HG03565 (cell line): ENCODE results near the gene BSPRY.
"Not testable (repeated sequence)": the region's sequence is repeated elsewhere in the genome, so short reads cannot be mapped to it uniquely, and the experiment has no call there.

Experiments used
- ATAC-seq: cut with Tn5 transposase; IDR thresholded peaks from one replicate; pipeline ENCODE4 v1.9.1; 2021; ENCODE audit warnings: mild to moderate bottlenecking, moderate library complexity; ENCODE audit not compliant: unreplicated experiment

Gene BSPRY

GRCh38 chr9:113340011-113340699 lies 9.2 kb upstream of the BSPRY start, which contains the start of gene WDR31:
WDR31 (minus strand) TSS chr9:113340275; CDS start chr9:113332022, 8,253 bp downstream.
- peak; percentile 87 for ATAC-seq

- ATAC-seq: no peak
These were observed 7.5 kb upstream of the BSPRY start for GRCh38 chr9:113341712-113342410.

GRCh38 chr9:113343732-113344231 lies 5.6 kb upstream of the BSPRY start:
- ATAC-seq: no peak

- no peak for ATAC-seq
These were observed 4.2 kb upstream of the BSPRY start for GRCh38 chr9:113345190-113345589.

GRCh38 chr9:113345671-113346070 lies 3.7 kb upstream of the BSPRY start:
- ATAC-seq: no peak

GRCh38 chr9:113348437-113348836 lies 904 bp upstream of the BSPRY start:
- no peak for ATAC-seq

- no peak for ATAC-seq
These were observed 286 bp upstream of the BSPRY start for GRCh38 chr9:113349066-113349444.

GRCh38 chr9:113350107-113350661 lies 843 bp downstream of the BSPRY start:
- no peak for ATAC-seq

GRCh38 chr9:113350937-113351336 lies 1.6 kb downstream of the BSPRY start:
- peak; percentile 47 for ATAC-seq

- no peak for ATAC-seq
These were observed 2.7 kb downstream of the BSPRY start for GRCh38 chr9:113352006-113352405.

GRCh38 chr9:113352411-113352810 lies 3.1 kb downstream of the BSPRY start:
- no peak for ATAC-seq

- no peak for ATAC-seq
These were observed 5.8 kb downstream of the BSPRY start for GRCh38 chr9:113355040-113355596.

GRCh38 chr9:113356686-113357292 lies 7.4 kb downstream of the BSPRY start:
- ATAC-seq: no peak

- no peak for ATAC-seq
These were observed 10.0 kb downstream of the BSPRY start for GRCh38 chr9:113359385-113359784.

GRCh38 chr9:113360242-113360842 lies 11.0 kb downstream of the BSPRY start:
- ATAC-seq: no peak

GRCh38 chr9:113361304-113362018 lies 12.1 kb downstream of the BSPRY start:
- no peak for ATAC-seq

- ATAC-seq: no peak
These were observed 14.0 kb downstream of the BSPRY start for GRCh38 chr9:113363336-113363735.

- no peak for ATAC-seq
These were observed 15.6 kb downstream of the BSPRY start for GRCh38 chr9:113364951-113365350.

GRCh38 chr9:113365652-113366051 lies 16.3 kb downstream of the BSPRY start:
- not testable (repeated sequence) for ATAC-seq

GRCh38 chr9:113368348-113368981 lies 19.1 kb downstream of the BSPRY start:
- ATAC-seq: no peak
